GM18498 (cell line): Measurements from ENCODE around the gene VAMP5.
A peak's percentile ranks its signal among the peaks of the same experiment; 100 is the strongest.

Experiments used
- ATAC-seq: cut with Tn5 transposase; IDR thresholded peaks from one replicate; pipeline ENCODE4 v1.9.1; 2021; ENCODE audit warnings: mild to moderate bottlenecking, moderate library complexity; ENCODE audit not compliant: unreplicated experiment

The VAMP5 gene

GRCh38 chr2:85623991-85624390 is 39.8 kb downstream of the VAMP5 start:
- no peak for ATAC-seq

GRCh38 chr2:85628658-85629057 is 44.4 kb downstream of the VAMP5 start:
- no peak for ATAC-seq

DNA sequence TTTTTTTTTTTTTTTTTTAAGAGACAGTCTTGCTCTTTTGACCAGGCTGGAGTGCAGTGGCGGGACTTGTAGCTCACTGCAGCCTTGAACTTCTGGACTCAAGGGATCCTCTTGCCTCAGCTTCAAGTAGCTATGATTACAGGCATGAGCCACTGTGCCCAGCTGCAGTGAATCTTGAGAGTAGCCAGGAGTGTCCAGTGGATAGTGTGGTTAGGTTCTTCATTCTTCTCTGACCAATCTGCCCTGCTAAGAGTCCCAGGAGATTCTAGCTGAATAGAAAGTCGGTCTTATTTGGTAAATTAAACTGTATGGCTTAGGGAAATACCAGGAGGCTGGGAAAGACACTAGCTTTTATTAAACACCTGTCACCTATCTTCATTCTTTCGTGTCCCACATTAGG is 47.1 kb downstream of the VAMP5 start:
- ATAC-seq = no peak

DNA sequence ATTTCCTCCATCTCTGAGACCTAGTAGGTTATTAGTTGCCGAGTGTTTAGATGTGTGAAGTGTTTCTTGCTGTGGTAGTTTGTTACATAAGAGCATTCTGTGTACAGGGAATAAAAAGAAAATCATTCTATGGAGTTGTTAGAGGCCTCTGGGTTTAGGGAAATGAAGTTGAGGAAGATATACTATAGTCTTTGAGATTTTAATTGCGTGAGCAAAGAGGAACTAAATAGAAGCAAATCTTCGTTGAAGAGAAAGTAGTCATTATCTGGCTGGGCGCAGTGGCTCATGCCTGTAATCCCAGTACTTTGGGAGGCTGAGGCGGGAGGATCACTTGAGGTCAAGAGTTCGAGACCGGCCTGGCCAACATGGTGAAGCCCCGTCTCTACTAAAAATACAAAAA is 50.8 kb downstream of the VAMP5 start:
- no peak for ATAC-seq

- no peak for ATAC-seq
These were observed 51.4 kb downstream of the VAMP5 start for GRCh38 chr2:85635636-85636035.

- ATAC-seq = peak; percentile 69
These were observed 58.5 kb downstream of the VAMP5 start for GRCh38 chr2:85642725-85643124.
